Subcutaneous adipose tissue (tissue), 4 donors: ENCODE measurements around the gene FAM9A. TPM values are rescaled to one million over a fixed set of nuclear protein-coding genes. Genes with fewer than 3 reads are reported as not detected.

Experiments
- total RNA-seq, 4 donors: library from RNA; depleted of rRNA; stranded (reverse); fragments of >200 nt; gene quantifications; one replicate each; pipeline ENCODE4 v1.1.0, GENCODE V29; 2016
- TF ChIP-seq, protein P1 (sequence below): fragments of 450-650 bp; IDR thresholded peaks from one replicate; pipeline ENCODE4 v1.5.1; 2016; ENCODE audit warnings: low read depth, mild to moderate bottlenecking, control low read depth, antibody characterized with exemption, moderate library complexity

The FAM9A gene
- total RNA-seq, 4 donors from 2014 or later, result not detected

DNA sequence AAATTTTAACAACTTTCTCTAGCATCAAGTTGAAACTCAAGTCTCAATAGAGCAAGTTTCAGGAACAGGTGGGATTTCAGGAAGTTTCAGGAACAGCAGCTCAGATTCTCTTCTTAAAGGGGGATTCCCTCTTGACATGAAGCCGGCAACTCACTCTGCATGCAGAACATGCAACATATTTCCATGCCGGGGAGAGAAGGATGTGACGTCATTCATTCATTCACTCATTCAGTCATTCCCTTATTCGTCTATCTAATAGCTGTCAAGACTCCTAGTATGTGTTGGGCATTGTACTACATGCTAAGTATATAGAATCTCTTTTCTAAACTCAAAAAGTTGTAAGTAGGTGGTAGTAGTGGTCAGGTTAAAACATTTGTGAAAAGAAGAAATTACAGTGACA, 4.8 kb upstream of the FAM9A start:
- TF ChIP-seq, protein P1, sequence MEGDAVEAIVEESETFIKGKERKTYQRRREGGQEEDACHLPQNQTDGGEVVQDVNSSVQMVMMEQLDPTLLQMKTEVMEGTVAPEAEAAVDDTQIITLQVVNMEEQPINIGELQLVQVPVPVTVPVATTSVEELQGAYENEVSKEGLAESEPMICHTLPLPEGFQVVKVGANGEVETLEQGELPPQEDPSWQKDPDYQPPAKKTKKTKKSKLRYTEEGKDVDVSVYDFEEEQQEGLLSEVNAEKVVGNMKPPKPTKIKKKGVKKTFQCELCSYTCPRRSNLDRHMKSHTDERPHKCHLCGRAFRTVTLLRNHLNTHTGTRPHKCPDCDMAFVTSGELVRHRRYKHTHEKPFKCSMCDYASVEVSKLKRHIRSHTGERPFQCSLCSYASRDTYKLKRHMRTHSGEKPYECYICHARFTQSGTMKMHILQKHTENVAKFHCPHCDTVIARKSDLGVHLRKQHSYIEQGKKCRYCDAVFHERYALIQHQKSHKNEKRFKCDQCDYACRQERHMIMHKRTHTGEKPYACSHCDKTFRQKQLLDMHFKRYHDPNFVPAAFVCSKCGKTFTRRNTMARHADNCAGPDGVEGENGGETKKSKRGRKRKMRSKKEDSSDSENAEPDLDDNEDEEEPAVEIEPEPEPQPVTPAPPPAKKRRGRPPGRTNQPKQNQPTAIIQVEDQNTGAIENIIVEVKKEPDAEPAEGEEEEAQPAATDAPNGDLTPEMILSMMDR, result no peak

- TF ChIP-seq, protein P1, result no peak
These were observed 3.9 kb upstream of the FAM9A start for GRCh38 chrX:8805046-8805445.

DNA sequence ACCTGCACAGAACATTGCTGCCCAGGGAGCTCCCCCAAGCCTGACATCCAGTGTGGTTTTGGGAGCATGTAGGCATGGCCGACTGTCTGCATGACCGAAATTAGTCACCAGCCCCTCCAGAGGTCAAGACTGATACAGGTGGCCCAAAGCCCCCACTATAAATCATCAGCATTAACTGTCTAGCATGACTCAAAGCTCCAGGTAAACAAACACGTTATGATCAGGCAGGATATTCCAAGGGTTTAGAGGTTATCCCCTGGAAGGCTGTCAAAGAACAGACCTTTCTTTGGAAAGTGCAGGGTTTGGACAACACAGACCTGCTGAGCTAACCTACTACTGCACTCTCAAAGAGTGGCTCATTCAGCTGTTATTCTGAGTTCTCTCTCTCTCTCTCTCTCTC, 2.1 kb upstream of the FAM9A start:
- TF ChIP-seq, protein P1, result no peak

DNA sequence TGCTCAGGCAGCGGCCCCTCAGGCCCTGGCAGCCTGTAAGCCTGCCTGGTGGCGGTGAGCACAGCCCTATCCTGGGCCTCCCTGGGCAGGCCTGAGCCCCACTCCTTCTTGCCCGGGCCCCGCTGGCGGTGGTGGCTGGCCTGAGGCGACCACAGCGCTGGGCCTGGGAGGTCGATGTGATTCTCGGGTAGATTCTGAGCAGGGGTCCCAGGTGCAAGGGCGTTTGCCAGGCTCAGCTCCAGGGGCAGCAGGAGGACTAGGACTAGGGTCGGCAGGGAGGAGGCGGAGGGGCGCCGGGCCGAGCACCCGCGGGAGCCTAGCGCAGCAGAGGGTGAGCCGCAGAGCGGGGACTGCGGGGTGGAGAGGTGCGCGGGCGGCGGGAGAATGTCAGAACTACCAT, 17.0 kb downstream of the FAM9A start:
- TF ChIP-seq, protein P1, result no peak

GRCh38 chrX:8783714-8784098, 17.5 kb downstream of the FAM9A start:
- TF ChIP-seq, protein P1, result no peak

GRCh38 chrX:8783097-8783713, 18.0 kb downstream of the FAM9A start:
- TF ChIP-seq, protein P1, result no peak

- TF ChIP-seq, protein P1, result no peak
These were observed 18.6 kb downstream of the FAM9A start for GRCh38 chrX:8782595-8782994.
